C4-2B (cell line): ENCODE results near the gene CHIA.

Experiments used
- H3K27ac ChIP-seq: fragments of 450-650 bp; 2 replicates; pipeline ENCODE4 v1.5.1; 2017
- ZFX ChIP-seq: fragments of 450-650 bp; IDR thresholded peaks from 2 replicates; pipeline ENCODE4 v1.6.1; 2017
- TF ChIP-seq, protein P1 (sequence below): fragments of 450-650 bp; conservative IDR thresholded peaks from 2 replicates; pipeline ENCODE4 v1.5.1; 2017; ENCODE audit warnings: mild to moderate bottlenecking

CHIA gene

DNA sequence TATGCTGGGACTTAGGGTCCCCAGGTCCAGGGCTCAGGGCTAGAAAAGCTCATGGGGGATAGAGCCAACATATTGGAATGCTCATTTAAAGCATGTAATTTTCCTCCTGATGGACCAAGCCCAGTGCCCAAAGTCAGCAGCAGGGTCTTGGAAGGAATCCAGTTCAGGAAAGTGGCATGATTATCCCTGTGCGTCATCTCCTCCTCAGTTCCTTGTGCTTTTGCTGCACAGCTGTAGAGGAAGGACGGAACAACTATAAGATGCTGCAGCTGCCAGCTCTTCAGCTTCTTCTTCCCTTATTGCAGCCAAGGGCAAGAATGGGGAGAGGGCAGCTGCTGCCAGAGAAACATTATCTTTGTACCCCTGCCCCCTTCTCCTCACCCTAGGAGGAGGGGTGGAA, 78.5 kb downstream of the CHIA start:
- TF ChIP-seq ZFX: no peak
- TF ChIP-seq, protein P1, sequence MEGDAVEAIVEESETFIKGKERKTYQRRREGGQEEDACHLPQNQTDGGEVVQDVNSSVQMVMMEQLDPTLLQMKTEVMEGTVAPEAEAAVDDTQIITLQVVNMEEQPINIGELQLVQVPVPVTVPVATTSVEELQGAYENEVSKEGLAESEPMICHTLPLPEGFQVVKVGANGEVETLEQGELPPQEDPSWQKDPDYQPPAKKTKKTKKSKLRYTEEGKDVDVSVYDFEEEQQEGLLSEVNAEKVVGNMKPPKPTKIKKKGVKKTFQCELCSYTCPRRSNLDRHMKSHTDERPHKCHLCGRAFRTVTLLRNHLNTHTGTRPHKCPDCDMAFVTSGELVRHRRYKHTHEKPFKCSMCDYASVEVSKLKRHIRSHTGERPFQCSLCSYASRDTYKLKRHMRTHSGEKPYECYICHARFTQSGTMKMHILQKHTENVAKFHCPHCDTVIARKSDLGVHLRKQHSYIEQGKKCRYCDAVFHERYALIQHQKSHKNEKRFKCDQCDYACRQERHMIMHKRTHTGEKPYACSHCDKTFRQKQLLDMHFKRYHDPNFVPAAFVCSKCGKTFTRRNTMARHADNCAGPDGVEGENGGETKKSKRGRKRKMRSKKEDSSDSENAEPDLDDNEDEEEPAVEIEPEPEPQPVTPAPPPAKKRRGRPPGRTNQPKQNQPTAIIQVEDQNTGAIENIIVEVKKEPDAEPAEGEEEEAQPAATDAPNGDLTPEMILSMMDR: no peak

DNA sequence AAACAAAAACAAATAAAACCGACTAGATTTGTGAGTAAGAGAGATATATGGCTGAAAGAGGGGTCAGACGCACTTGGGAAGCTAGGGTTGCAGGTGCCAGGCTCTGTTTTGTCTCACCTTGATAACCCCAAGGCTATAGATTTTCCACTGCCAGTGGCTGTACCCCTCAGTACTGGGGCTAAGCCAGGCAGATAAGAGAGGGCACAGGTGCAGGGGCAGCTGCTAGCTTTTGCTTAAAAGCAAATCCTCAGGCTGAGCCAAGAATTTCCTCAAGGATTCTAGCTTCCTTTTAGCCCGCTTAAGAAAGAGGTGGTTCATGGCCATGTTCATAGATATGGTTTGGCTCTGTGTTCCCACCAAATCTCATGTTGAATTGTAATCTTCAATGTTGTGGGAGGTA, 79.0 kb downstream of the CHIA start:
- TF ChIP-seq ZFX: no peak
- TF ChIP-seq, protein P1: no peak
- H3K27ac ChIP-seq: no peak overlapping the region

More for the DNA sequence above, 78.5 kb downstream of the CHIA start:
- H3K27ac ChIP-seq: no peak overlapping the region
